ENCODE measurements around the gene BTBD7. TPM values are rescaled to one million over a fixed set of nuclear protein-coding genes. Genes with fewer than 3 reads are reported as not detected.

The BTBD7 gene
- total RNA-seq, 1 experiment from 2014 or later, result 30.1 TPM

GRCh38 chr14:93301821-93302447, 30.9 kb downstream of the BTBD7 start:
- Histone ChIP-seq H3K27ac (no peak overlapping the region; the same call in 1 of the 2 replicates), H4K20me1 (ENCODE audit: insufficient read depth) (peaks cover 9% of the 10 kb centered on the region), H3K9me3 (ENCODE audit: insufficient read depth, low read depth) (no peaks in the 10 kb centered on the region), H3K4me3 (no peak overlapping the region), H3K9me2 (ENCODE audit: insufficient read depth) (no peaks in the 10 kb centered on the region), H3F3A (ENCODE audit: insufficient read depth, low read depth) (peaks cover under 1% of the 10 kb centered on the region; the same call in 1 of the 2 replicates), H3K79me2 (ENCODE audit: low read depth) (peaks cover 86% of the 10 kb centered on the region), H3K4me2 (no peak overlapping the region), H3K36me3 (ENCODE audit: low read depth) (no peaks in the 10 kb centered on the region), H2AFZ (no peak overlapping the region), H3K27me3 (ENCODE audit: insufficient read depth, low read depth) (no peaks in the 10 kb centered on the region), H3K4me1 (replicated peaks; ENCODE audit: insufficient read depth) (no peaks in the 10 kb centered on the region)
- peak; percentile 41 to 52 for DNase-seq
- ChIA-PET CTCF (no interaction called here), POLR2A (ENCODE audit: unreplicated experiment) (interaction anchor here (0.6 kb wide), 1 partner anchor 21 kb away, joined by 5 read pairs; no protein-coding TSS in a partner anchor)
- no peak for TF ChIP-seq EZH2 (IDR thresholded peaks at IDR 0.05; ENCODE audit: low read depth)
- TF ChIP-seq CTCF (conservative IDR thresholded peaks at IDR 0.05), result no peak
- TSS peak; percentile 76 for BruUV-seq (replicated peaks)
- intact Hi-C loops (cut with micrococcal nuclease; ENCODE audit: unreplicated experiment), result no loop called here

GRCh38 chr14:93299866-93300265, 33.0 kb downstream of the BTBD7 start:
- intact Hi-C loops (cut with micrococcal nuclease; ENCODE audit: unreplicated experiment), result no loop called here
- Histone ChIP-seq H3K27me3 (ENCODE audit: insufficient read depth, low read depth) (no peaks in the 10 kb centered on the region), H3K79me2 (ENCODE audit: low read depth) (peaks cover 81% of the 10 kb centered on the region), H3K27ac (no peak overlapping the region), H3K9me2 (ENCODE audit: insufficient read depth) (no peaks in the 10 kb centered on the region), H3K4me2 (no peak overlapping the region), H3K9me3 (ENCODE audit: insufficient read depth, low read depth) (no peaks in the 10 kb centered on the region), H3K4me1 (replicated peaks; ENCODE audit: insufficient read depth) (no peaks in the 10 kb centered on the region), H3F3A (ENCODE audit: insufficient read depth, low read depth) (peaks cover 7% of the 10 kb centered on the region; the same call in 1 of the 2 replicates), H3K36me3 (ENCODE audit: low read depth) (no peaks in the 10 kb centered on the region), H3K4me3 (no peak overlapping the region), H2AFZ (no peak overlapping the region), H4K20me1 (ENCODE audit: insufficient read depth) (peaks cover 9% of the 10 kb centered on the region)
- ChIA-PET CTCF (interaction anchor here (0.6 kb wide), 1 partner anchor 32 kb away, joined by 6 read pairs; no protein-coding TSS in a partner anchor), POLR2A (ENCODE audit: unreplicated experiment) (no interaction called here)
- DNase-seq, result no peak
- TF ChIP-seq CTCF (conservative IDR thresholded peaks at IDR 0.05) (no peak), EZH2 (IDR thresholded peaks at IDR 0.05; ENCODE audit: low read depth) (no peak)
- no TSS peak for BruUV-seq (replicated peaks)

- no peak for TF ChIP-seq CTCF (conservative IDR thresholded peaks at IDR 0.05)
- TF ChIP-seq EZH2 (IDR thresholded peaks at IDR 0.05; ENCODE audit: low read depth), result no peak
- BruUV-seq (replicated peaks), result no TSS peak
- H3K9me2 ChIP-seq (ENCODE audit: insufficient read depth), result no peaks in the 10 kb centered on the region
- no peak overlapping the region for H2AFZ ChIP-seq
- H3K9me3 ChIP-seq (ENCODE audit: insufficient read depth, low read depth), result no peaks in the 10 kb centered on the region
- no peak for DNase-seq
- no peak overlapping the region for H3K4me3 ChIP-seq
- no peaks in the 10 kb centered on the region for H3K4me1 ChIP-seq (replicated peaks; ENCODE audit: insufficient read depth)
- no peaks in the 10 kb centered on the region for H3K36me3 ChIP-seq (ENCODE audit: low read depth)
- H4K20me1 ChIP-seq (ENCODE audit: insufficient read depth), result peaks cover 9% of the 10 kb centered on the region
- peaks cover 76% of the 10 kb centered on the region for H3K79me2 ChIP-seq (ENCODE audit: low read depth)
- ChIA-PET CTCF (interaction anchor here (0.6 kb wide), 1 partner anchor 32 kb away, joined by 6 read pairs; no protein-coding TSS in a partner anchor), POLR2A (ENCODE audit: unreplicated experiment) (no interaction called here)
- peaks cover 7% of the 10 kb centered on the region; the same call in 1 of the 2 replicates for H3F3A ChIP-seq (ENCODE audit: insufficient read depth, low read depth)
- H3K27ac ChIP-seq, result no peak overlapping the region
- no peaks in the 10 kb centered on the region for H3K27me3 ChIP-seq (ENCODE audit: insufficient read depth, low read depth)
- no peak overlapping the region for H3K4me2 ChIP-seq
- intact Hi-C loops (cut with micrococcal nuclease; ENCODE audit: unreplicated experiment), result no loop called here
These were observed 33.4 kb downstream of the BTBD7 start for GRCh38 chr14:93299416-93299815.
